Endometrial microvascular endothelial cells (primary cell): ENCODE measurements around the gene SERPIND1. TPM values are rescaled to one million over a fixed set of nuclear protein-coding genes. Genes with fewer than 3 reads are reported as not detected.
"Not testable (repeated sequence)": the region's sequence is repeated elsewhere in the genome, so short reads cannot be mapped to it uniquely, and the experiment has no call there.

Experiments used
- in situ Hi-C: cut with HindIII; loops from 2 replicates; pipeline ENCODE4 v1.10.0; 2017; ENCODE audit warnings: low sequenced_read_pairs, low pct_unique_long_range_greater_than_20kb; ENCODE audit errors: inconsistent ontology term
- total RNA-seq: library from RNA; depleted of rRNA; stranded (reverse); fragments of >200 nt; gene quantifications from one replicate; pipeline ENCODE4 v1.2.3, GENCODE V29; 2015; ENCODE audit errors: inconsistent ontology term

The SERPIND1 gene
- total RNA-seq, 1 donor from 2014 or later: 29.5 TPM

- in situ Hi-C loops: no loop called here
These were observed 33.4 kb downstream of the SERPIND1 start for GRCh38 chr22:20807315-20807752.

GRCh38 chr22:20808844-20809243 is 34.9 kb downstream of the SERPIND1 start:
- in situ Hi-C loops: no loop called here

GRCh38 chr22:20809538-20810185 is 35.7 kb downstream of the SERPIND1 start:
- in situ Hi-C loops: no loop called here

GRCh38 chr22:20810645-20811044 is 36.7 kb downstream of the SERPIND1 start:
- in situ Hi-C loops: no loop called here

- in situ Hi-C loops: no loop called here
These were observed 37.3 kb downstream of the SERPIND1 start for GRCh38 chr22:20811171-20811570.

GRCh38 chr22:20811971-20812660 is 38.2 kb downstream of the SERPIND1 start:
- in situ Hi-C loops: no loop called here

- in situ Hi-C loops: no loop called here
These were observed 39.1 kb downstream of the SERPIND1 start for GRCh38 chr22:20813056-20813455.

GRCh38 chr22:20814221-20814808 is 40.4 kb downstream of the SERPIND1 start:
- in situ Hi-C loops: no loop called here

GRCh38 chr22:20815477-20816050 is 41.7 kb downstream of the SERPIND1 start:
- in situ Hi-C loops: no loop called here

- in situ Hi-C loops: no loop called here
These were observed 42.6 kb downstream of the SERPIND1 start for GRCh38 chr22:20816559-20816958.

- in situ Hi-C loops: no loop called here
These were observed 44.6 kb downstream of the SERPIND1 start for GRCh38 chr22:20818471-20818870.

GRCh38 chr22:20819471-20819870 is 45.6 kb downstream of the SERPIND1 start:
- in situ Hi-C loops: no loop called here

- in situ Hi-C loops: not testable (repeated sequence)
These were observed 47.9 kb downstream of the SERPIND1 start for GRCh38 chr22:20821717-20822239.

- in situ Hi-C loops: no loop called here
These were observed 48.3 kb downstream of the SERPIND1 start for GRCh38 chr22:20822240-20822639.

GRCh38 chr22:20823264-20823663 is 49.4 kb downstream of the SERPIND1 start:
- in situ Hi-C loops: no loop called here

- in situ Hi-C loops: not testable (repeated sequence)
These were observed 51.3 kb downstream of the SERPIND1 start for GRCh38 chr22:20825216-20825615.

GRCh38 chr22:20825624-20826023 is 51.7 kb downstream of the SERPIND1 start:
- in situ Hi-C loops: no loop called here

- in situ Hi-C loops: not testable (repeated sequence)
These were observed 52.6 kb downstream of the SERPIND1 start for GRCh38 chr22:20826373-20827152.
